GM18517 (cell line): Measurements from ENCODE around the gene VPS54.
A peak's percentile ranks its signal among the peaks of the same experiment; 100 is the strongest.
"Not testable (repeated sequence)": the region's sequence is repeated elsewhere in the genome, so short reads cannot be mapped to it uniquely, and the experiment has no call there.

Source experiments
- ATAC-seq: cut with Tn5 transposase; IDR thresholded peaks from one replicate; pipeline ENCODE4 v1.9.1; 2021; ENCODE audit warnings: mild to moderate bottlenecking, moderate library complexity; ENCODE audit not compliant: unreplicated experiment

VPS54 gene

GRCh38 chr2:63874204-63875130 is 144.8 kb downstream of the VPS54 start:
- ATAC-seq = no peak

GRCh38 chr2:63872571-63873328 is 146.5 kb downstream of the VPS54 start:
- no peak for ATAC-seq

GRCh38 chr2:63871864-63872263 is 147.4 kb downstream of the VPS54 start:
- no peak for ATAC-seq

DNA sequence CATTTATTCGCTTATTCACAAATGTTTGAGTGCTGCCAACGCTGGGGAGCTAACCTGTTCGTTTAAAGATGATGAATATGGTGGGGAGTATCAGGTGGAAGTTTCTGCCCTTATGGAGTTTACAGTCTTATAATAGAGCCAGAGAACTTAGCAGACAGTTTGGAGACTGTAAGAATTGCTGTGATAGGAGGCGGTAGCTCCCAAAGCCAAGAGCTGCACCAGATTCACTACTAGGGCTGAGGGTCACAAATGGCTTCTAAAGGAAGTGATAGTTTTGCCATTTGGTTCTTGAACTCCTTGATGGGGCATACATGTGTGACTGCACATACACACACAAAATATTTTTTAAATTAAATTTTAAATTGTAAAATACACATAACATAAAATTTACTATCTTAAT is 148.5 kb downstream of the VPS54 start:
- ATAC-seq = no peak

GRCh38 chr2:63866009-63866709 is 153.1 kb downstream of the VPS54 start:
- ATAC-seq = peak; percentile 57

GRCh38 chr2:63865159-63865799 is 153.9 kb downstream of the VPS54 start:
- ATAC-seq = no peak

- no peak for ATAC-seq
Measured at GRCh38 chr2:63863707-63864106, 155.5 kb downstream of the VPS54 start.

DNA sequence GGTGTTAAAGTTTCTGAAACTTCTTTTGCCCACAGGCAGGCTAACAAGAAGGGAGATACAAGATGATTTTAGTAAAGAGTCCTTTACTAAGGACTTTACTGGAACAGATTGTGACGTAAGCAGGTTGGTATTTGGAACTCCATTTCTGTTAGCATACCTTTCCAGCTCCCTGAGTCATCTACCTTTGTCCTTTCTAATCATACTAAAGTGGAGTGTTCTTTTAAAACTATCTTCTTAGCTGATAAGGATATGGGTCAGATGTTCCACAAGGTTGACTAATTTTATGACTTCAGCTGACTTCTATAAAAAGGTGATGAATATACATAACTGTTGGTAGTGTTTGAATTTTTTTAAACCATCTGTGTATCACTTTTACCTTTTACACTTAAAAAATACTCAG is 156.4 kb downstream of the VPS54 start:
- ATAC-seq = no peak

- peak; percentile 67 for ATAC-seq
Measured at GRCh38 chr2:63861220-63861822, 157.9 kb downstream of the VPS54 start.

- ATAC-seq = no peak
Measured at GRCh38 chr2:63858291-63858690, 160.9 kb downstream of the VPS54 start.

GRCh38 chr2:63856303-63856603 is 163.0 kb downstream of the VPS54 start:
- ATAC-seq = no peak

GRCh38 chr2:63855418-63856302 is 163.6 kb downstream of the VPS54 start:
- no peak for ATAC-seq

DNA sequence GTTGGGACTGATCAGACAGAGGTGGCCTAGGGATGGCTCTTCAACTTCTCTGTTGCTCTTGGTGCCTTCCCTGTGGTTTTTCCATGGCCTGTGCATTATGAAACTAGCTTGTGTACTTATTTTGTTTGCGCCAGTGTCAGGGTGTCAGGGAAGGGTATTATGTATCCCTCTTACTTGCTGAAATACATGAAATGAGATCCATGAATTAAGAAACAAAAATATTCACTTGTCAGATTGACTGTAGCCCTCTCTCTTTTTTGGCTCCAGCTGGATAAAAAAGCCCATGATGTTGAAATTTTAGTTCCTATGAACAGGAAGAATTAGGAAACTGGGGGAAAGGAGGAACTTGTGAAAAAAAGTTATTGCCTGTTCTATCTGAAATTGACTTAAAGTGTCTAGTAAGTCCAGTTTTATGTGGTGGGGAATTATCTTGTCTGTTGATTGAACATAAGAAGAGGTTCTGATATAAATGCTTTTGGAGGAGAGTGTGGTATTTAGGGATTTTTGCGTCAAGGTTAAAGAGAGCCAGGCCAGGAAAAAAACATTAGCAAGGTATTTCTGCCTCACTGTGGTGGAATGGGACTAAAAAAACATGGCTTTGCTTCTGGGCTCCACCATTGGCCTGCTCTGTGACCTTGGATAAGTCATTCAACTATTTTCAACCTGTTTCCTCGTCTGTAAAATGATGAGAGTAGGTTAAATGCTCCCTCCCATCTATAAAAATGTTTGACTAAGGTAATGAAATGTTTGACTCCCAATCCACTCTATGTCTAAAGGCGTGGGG is 165.5 kb downstream of the VPS54 start:
- ATAC-seq = no peak

DNA sequence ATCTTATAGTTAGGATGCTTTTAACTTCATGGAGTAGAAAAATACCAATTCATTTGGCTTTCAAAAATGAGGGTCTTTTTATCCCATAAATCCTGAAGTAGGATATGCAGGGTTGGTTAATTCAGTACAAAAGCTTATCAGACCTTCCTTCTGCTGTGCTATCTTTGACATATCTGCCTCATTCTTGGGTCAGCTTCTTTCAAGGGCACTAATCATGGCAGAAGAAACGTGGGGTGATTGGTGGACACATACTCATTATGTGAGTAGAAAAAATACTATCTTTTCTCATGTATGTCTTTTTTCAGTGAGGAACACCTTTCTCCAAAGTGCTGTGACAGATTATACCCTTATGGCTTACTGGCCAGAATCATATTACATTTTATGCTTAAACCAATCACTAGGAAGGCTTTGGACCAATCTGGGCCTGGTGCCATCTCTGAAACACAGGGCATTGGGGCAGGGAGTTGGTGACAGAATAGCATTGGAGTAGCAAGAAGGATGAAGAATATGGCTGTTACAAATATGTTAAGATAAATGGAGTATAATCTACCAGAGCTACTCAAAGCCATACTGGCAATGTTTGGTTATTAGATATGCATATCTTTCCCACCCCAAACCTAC is 167.4 kb downstream of the VPS54 start:
- no peak for ATAC-seq

DNA sequence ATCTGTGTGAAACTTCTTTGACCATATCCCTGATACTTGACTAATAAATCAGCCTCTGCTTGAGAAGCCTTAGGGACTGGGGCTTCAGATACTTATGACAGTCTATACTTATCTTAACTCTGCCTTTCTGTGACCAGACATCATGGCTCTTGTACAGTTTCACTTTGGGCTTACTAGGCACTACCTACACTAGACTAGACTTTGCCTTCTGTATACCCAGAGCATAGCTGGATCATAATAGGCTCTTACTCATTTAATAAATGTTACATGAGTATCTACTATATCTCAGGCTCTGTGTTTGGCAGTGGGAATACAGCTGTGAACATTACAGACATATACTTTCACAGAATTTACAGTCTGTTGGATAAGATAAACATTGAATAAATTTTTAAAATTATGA is 168.6 kb downstream of the VPS54 start:
- ATAC-seq = no peak

DNA sequence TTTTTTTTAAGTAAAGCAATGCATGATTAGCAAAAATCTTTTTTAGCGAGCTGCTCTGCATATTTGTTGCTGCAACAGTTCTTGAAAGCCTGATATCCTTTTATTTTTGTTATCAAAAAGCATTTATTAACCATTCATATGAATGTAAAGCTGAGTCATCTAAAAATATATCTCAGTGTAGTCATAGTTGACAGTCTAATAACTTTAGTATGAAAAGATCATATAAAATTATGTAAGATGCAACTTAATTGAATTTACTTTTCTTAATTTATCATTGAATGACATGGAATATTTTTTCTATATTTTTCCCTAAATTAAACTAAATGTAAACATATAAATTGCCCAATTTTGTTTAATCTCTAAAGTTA is 169.0 kb downstream of the VPS54 start:
- ATAC-seq = no peak

DNA sequence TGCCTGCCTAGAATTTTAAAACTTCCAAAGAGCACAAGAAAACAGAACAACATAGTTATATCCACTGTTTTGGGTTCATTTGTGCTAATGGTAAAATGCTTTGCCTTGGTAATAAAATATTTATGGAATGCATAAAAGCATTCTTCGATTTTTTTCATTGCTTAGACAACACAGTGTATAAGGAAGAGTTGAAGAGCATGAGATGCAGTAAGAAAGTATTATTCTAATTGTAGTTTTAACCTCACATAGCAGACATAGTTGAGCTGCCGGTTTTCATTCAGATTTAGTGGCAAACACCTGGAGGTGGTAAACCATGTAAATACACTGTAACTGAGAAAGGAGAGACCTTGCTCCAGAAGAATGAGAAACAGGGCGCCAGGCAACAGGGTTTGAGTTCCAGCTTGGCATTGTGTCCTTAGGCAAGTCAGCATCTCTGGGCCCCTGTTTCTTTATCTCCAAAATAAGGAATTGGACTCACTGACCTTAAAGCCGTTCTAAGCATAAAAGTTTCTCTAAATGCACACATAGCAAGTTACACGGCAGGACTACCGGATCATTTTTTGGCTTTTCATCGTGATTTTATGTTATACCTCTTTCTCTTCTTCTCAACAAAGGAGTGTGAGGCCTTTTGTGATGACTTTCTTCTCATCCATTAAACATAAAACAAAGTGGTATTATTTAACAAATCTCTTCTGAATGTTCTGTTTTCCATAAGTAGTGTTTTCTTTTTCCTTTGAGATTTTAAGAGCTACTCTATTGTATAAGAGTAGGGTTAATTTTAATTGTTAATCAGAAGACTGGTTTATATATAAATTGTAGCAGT is 169.6 kb downstream of the VPS54 start:
- ATAC-seq = no peak

DNA sequence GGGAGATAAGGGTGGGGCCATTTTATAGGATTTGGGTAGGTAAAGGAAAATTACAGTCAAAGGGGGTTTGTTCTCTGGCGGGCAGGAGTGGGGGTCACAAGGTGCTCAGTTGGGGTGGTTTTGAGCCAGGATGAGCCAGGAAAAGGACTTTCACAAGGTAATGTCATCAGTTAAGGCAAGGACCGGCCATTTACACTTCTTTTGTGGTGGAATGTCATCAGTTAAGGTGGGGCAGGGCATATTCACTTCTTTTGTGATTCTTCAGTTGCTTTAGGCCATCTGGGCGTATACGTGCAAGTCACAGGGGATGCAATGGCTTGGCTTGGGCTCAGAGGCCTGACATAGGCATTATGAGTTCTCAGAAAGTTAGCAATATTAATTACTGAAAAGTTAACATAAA is 171.7 kb downstream of the VPS54 start:
- not testable (repeated sequence) for ATAC-seq
